Fibroblast of lung (primary cell): Measurements from ENCODE around the gene LRCOL1. TPM values are rescaled to one million over a fixed set of nuclear protein-coding genes. Genes with fewer than 3 reads are reported as not detected.
A peak's percentile ranks its signal among the peaks of the same experiment; 100 is the strongest.

ENCODE experiments used
- DNase-seq, 2 donors: peaks; one replicate each; pipeline versions ENCODE4 v3.0.0 to v3.0.0-alpha.2; 2010; ENCODE audit warnings: low read depth in 2 of 2
- H2AFZ ChIP-seq: 2 replicates; pipeline ENCODE4 v1.5.1; 2012; ENCODE audit warnings: low read length, control low read depth, inconsistent platforms
- H3K27ac ChIP-seq: 2 replicates; pipeline ENCODE4 v1.5.1; 2011; ENCODE audit warnings: low read length, control low read depth; ENCODE audit not compliant: insufficient read depth
- H3K27me3 ChIP-seq: 2 replicates; pipeline ENCODE4 v1.5.1; 2011; ENCODE audit warnings: mild to moderate bottlenecking, low read length; ENCODE audit not compliant: control insufficient read depth, insufficient read depth
- H3K36me3 ChIP-seq: 2 replicates; pipeline ENCODE4 v1.5.1; 2011; ENCODE audit warnings: low read length; ENCODE audit not compliant: control insufficient read depth, insufficient read depth
- H3K4me1 ChIP-seq: 2 replicates; pipeline ENCODE4 v1.5.1; 2011; ENCODE audit warnings: low read length; ENCODE audit not compliant: control insufficient read depth, insufficient read depth; ENCODE audit errors: extremely low read depth
- H3K4me2 ChIP-seq: 2 replicates; pipeline ENCODE4 v1.5.1; 2011; ENCODE audit warnings: low read length, control low read depth; ENCODE audit not compliant: insufficient read depth; ENCODE audit errors: extremely low read depth
- H3K4me3 ChIP-seq, 4 experiments: fragments of 200-600 bp in 1 of 4; sonication (generic) in 1 of 4; replicated peaks in 1 of 4; 2 replicates each; pipeline ENCODE4 v1.5.1; 2011 to 2016; ENCODE audit warnings: low read length in 4 of 4, low read depth in 3 of 4, mild to moderate bottlenecking in 3 of 4, control low read depth in 2 of 4, inconsistent platforms in 1 of 4, mixed read lengths in 1 of 4; ENCODE audit not compliant: insufficient read depth in 1 of 4; ENCODE audit errors: control extremely low read depth in 1 of 4
- H3K79me2 ChIP-seq: 2 replicates; pipeline ENCODE4 v1.5.1; 2012; ENCODE audit warnings: mild to moderate bottlenecking, low read length, inconsistent platforms; ENCODE audit not compliant: control insufficient read depth, insufficient read depth
- H3K9ac ChIP-seq: 2 replicates; pipeline ENCODE4 v1.5.1; 2011; ENCODE audit warnings: mild to moderate bottlenecking, low read length, control low read depth; ENCODE audit not compliant: insufficient read depth
- H3K9me3 ChIP-seq: 2 replicates; pipeline ENCODE4 v1.5.1; 2012; ENCODE audit warnings: low read depth, low read length; ENCODE audit not compliant: control insufficient read depth, insufficient read depth
- H4K20me1 ChIP-seq: 2 replicates; pipeline ENCODE4 v1.5.1; 2011; ENCODE audit warnings: low read length; ENCODE audit not compliant: control insufficient read depth, insufficient read depth; ENCODE audit errors: extremely low read depth
- EZH2 ChIP-seq: IDR thresholded peaks from 2 replicates; pipeline ENCODE4 v1.5.1; 2012; ENCODE audit warnings: low read length, control low read depth, mild to moderate bottlenecking; ENCODE audit errors: missing control alignments
- polyA plus RNA-seq, 2 donors: library from polyadenylated mRNA; depleted of rRNA in 1 of 2; stranded (reverse) in 1 of 2; unstranded in 1 of 2; fragments of >200 nt; gene quantifications; 2 replicates each; pipeline ENCODE4 v1.2.1, GENCODE V29; 2011 to 2012; ENCODE audit warnings: missing spikeins in 1 of 2
- total RNA-seq: library from RNA; depleted of rRNA; stranded (reverse); fragments of >200 nt; gene quantifications from 2 replicates; pipeline ENCODE4 v1.2.1, GENCODE V29; 2014
- TF ChIP-seq, protein P1 (sequence below), 2 donors: IDR thresholded peaks in 1 of 2; conservative IDR thresholded peaks in 1 of 2; 1 replicate in 1 of 2; 2 replicates in 1 of 2; pipeline ENCODE4 v1.5.1; 2011 to 2012; ENCODE audit warnings: low read length in 2 of 2, control low read depth in 1 of 2, inconsistent platforms in 1 of 2, low read depth in 1 of 2, mild to moderate bottlenecking in 1 of 2

LRCOL1 gene
- total and polyA plus RNA-seq, 2 donors (not counting 1 experiment from before 2014, with no cell fraction given), result 0.17 TPM; not detected in 1

DNA sequence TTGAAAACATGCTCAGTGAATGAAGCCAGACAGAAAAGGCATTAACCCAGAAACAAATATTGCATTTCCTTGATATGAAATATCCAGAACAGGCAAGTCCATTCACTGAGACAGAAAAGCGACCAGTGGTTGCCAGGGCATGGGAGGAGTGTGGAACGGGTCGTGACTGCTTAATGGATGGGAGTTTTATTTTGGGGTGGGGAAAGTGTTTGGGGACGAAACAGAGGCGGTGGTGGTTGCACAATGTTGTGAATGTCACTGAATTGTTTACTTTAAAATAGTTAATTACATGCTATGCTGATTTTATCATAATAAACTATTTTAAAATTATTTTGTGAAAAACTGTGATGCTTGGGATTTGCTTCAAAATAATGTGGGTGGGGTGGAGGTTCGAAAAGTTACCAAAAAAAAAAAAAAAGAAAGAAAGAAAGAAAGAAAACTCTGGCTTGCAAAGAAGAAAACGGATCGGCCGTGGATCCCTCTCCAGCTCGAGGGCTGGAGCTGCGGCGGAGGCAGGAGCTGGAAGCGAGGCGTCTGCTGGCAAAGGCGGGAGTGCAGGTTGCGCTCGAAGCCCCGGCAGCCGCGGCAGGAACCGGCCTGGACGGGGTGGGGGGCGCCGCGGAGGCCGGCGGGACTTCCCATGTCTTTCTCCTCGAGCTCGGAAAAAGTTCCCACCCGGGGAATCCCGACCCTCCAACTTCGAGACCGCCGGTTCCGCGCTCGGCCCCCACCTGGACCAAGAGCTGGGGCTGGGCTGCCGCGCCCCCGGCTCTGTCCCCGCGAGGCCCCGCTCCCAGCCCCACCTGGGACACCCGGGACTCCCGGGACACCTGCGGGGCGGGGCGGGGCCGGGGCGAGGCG, 7.7 kb upstream of the LRCOL1 start:
- Histone ChIP-seq H3K4me2 (no peak overlapping the region), H3K4me1 (peaks cover 10% of the 10 kb centered on the region), H3K27ac (no peak overlapping the region), H3K4me3 (peak overlapping the region in 1 of 4 experiments; percentile 6), H3K79me2 (no peaks in the 10 kb centered on the region), H4K20me1 (no peaks in the 10 kb centered on the region), H3K9ac (no peak overlapping the region), H3K9me3 (no peaks in the 10 kb centered on the region), H2AFZ (no peak overlapping the region), H3K27me3 (peaks cover 36% of the 10 kb centered on the region), H3K36me3 (no peaks in the 10 kb centered on the region)
- TF ChIP-seq, protein P1, sequence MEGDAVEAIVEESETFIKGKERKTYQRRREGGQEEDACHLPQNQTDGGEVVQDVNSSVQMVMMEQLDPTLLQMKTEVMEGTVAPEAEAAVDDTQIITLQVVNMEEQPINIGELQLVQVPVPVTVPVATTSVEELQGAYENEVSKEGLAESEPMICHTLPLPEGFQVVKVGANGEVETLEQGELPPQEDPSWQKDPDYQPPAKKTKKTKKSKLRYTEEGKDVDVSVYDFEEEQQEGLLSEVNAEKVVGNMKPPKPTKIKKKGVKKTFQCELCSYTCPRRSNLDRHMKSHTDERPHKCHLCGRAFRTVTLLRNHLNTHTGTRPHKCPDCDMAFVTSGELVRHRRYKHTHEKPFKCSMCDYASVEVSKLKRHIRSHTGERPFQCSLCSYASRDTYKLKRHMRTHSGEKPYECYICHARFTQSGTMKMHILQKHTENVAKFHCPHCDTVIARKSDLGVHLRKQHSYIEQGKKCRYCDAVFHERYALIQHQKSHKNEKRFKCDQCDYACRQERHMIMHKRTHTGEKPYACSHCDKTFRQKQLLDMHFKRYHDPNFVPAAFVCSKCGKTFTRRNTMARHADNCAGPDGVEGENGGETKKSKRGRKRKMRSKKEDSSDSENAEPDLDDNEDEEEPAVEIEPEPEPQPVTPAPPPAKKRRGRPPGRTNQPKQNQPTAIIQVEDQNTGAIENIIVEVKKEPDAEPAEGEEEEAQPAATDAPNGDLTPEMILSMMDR (conservative IDR thresholded peaks at IDR 0.05 in 1 of 2, IDR thresholded peaks at IDR 0.05 in 1 of 2; ENCODE audit: low read depth in 1 of 2, low read length in 2 of 2), result no peak
- TF ChIP-seq EZH2, result peak; percentile 89
- no peak for DNase-seq

DNA sequence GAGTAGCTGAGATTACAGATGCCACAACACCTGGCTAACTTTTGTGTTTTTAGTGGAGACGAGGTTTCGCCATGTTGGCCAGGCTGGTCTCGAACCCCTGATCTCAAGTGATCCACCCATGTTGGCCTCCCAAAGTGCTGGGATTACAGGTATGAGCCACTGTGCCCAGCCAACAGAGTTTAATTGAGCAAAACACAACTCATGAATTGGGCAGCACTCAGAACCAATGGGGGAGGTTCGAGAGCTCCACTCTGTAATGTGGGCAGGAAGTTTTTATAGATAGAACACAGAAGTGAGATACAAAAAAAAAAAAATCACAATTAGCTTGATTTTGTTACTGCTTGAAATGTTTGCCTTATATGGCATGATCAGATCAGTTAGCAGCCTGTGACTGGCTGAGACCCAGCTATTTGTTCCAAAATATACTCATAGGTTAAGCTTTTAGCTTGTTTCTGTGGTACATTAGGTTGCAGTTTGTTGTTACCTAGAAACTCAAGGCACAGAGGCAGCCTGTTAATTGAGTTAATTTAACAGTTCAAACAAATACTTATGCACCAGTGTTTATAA, 6.8 kb upstream of the LRCOL1 start:
- no peaks in the 10 kb centered on the region for H3K9me3 ChIP-seq
- TF ChIP-seq EZH2, result no peak
- TF ChIP-seq, protein P1 (conservative IDR thresholded peaks at IDR 0.05 in 1 of 2, IDR thresholded peaks at IDR 0.05 in 1 of 2; ENCODE audit: low read depth in 1 of 2, low read length in 2 of 2), result no peak
- no peak overlapping the region for H3K4me2 ChIP-seq
- H3K9ac ChIP-seq, result no peak overlapping the region
- no peak overlapping the region for H3K27ac ChIP-seq
- DNase-seq, result no peak
- H3K27me3 ChIP-seq, result peaks cover 39% of the 10 kb centered on the region
- peaks cover 1% of the 10 kb centered on the region for H3K4me1 ChIP-seq
- no peak overlapping the region for H2AFZ ChIP-seq
- no peaks in the 10 kb centered on the region for H3K36me3 ChIP-seq
- no peaks in the 10 kb centered on the region for H3K79me2 ChIP-seq
- no peaks in the 10 kb centered on the region for H4K20me1 ChIP-seq
- H3K4me3 ChIP-seq, result no peak overlapping the region

DNA sequence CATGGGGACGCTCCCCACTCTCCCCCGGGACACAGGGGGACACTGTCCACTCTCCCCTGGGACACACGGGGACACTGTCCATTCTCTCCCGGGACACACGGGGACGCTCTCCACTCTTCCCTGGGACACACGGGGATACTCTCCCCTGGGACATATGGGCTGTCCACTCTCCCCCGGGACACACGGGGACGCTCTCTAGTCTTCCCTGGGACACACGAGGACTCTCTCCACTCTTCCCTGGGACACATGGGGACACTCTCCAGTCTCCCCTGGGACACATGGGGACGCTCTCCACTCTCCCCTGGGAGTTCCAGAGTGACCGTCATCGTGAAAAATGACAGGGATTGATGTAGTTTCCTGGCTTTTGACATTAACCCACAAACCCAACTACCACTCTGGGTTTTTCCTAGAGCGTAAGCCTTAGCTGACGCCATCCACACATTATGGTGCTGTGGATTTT, 5.2 kb upstream of the LRCOL1 start:
- H3K9ac ChIP-seq, result no peak overlapping the region
- no peak for DNase-seq
- TF ChIP-seq, protein P1 (conservative IDR thresholded peaks at IDR 0.05 in 1 of 2, IDR thresholded peaks at IDR 0.05 in 1 of 2; ENCODE audit: low read depth in 1 of 2, low read length in 2 of 2), result no peak
- TF ChIP-seq EZH2, result no peak

More for the DNA sequence above, 5.2 kb upstream of the LRCOL1 start:
- no peaks in the 10 kb centered on the region for H3K36me3 ChIP-seq
- no peak overlapping the region for H3K4me2 ChIP-seq
- H3K9me3 ChIP-seq, result no peaks in the 10 kb centered on the region
- H3K79me2 ChIP-seq, result no peaks in the 10 kb centered on the region
- no peaks in the 10 kb centered on the region for H4K20me1 ChIP-seq
- peaks cover 39% of the 10 kb centered on the region for H3K27me3 ChIP-seq
- no peaks in the 10 kb centered on the region for H3K4me1 ChIP-seq
- H3K4me3 ChIP-seq, result no peak overlapping the region
- no peak overlapping the region for H2AFZ ChIP-seq
- H3K27ac ChIP-seq, result no peak overlapping the region
